HG02763 (cell line): ENCODE data around the gene BTLA.
"Not testable (repeated sequence)": the region's sequence is repeated elsewhere in the genome, so short reads cannot be mapped to it uniquely, and the experiment has no call there.

Experiments used
- ATAC-seq: cut with Tn5 transposase; IDR thresholded peaks from one replicate; pipeline ENCODE4 v1.9.1; 2021; ENCODE audit warnings: mild to moderate bottlenecking, moderate library complexity; ENCODE audit not compliant: unreplicated experiment

Gene BTLA

DNA sequence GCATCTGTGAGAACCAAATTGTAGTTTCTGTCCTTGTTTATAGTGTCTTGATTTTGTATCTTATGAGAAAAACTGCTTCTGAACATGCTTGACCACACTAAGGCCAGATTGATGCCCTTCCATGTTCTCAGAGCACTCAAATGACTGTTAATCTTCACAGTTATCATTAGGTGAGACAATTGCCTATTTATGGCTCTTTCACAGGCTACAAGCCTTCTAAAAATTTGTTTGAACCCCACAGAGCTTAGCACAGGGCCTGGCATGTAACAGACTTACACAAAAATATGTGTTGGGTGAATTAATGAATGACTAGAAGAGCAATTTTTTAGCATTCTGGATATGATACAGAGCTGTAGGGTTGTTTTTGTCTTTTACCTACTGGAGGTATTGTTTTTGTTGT, 43.1 kb downstream of the BTLA start:
- ATAC-seq = no peak

GRCh38 chr3:112448939-112449338, 50.3 kb downstream of the BTLA start:
- no peak for ATAC-seq

- no peak for ATAC-seq
Observed at GRCh38 chr3:112446343-112446742, 52.9 kb downstream of the BTLA start.

GRCh38 chr3:112445839-112446238, 53.4 kb downstream of the BTLA start:
- ATAC-seq = no peak

DNA sequence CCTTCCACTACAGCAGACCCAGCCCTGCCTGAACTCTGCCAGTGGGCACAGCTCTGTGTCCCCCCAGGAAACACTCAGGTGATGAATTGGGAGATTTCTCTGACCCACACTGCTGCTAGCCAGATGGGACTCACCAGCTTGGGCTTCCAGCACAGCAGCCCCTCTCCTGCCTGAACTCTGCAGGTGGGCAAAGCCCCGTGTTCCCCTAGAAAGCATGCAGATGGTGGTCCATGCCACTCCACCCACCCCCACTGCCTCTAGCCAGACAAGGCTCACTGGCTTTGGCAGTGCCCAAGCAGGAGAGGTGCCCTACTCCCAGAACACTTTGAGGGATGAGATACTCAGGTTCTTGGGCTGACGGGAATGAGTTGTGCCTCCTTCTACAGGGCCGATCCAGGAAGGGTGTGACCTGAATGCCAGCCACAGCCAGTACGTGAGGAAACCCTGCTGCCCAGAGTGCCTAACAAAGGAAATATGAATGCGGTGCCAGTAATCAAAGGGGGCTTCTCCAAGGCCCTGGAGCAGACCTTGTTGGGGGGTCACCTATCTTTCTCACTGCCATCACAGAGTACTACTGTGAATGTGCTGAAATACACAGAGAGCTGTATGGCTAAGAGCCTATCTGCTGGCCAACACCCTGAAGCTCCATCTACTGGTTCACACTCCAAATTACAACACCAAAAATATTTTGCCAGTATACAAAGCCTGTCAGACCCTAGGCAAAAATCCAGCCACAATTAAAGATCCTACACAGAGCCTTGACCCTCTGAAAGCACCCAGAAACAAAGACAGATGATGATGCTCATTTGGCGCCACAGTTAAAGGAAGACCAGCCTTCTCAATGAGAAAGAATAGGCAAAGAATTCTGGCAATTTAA, 61.9 kb downstream of the BTLA start:
- no peak for ATAC-seq

GRCh38 chr3:112429960-112430359, 69.3 kb downstream of the BTLA start:
- ATAC-seq = no peak

GRCh38 chr3:112427123-112427522, 72.1 kb downstream of the BTLA start:
- no peak for ATAC-seq

DNA sequence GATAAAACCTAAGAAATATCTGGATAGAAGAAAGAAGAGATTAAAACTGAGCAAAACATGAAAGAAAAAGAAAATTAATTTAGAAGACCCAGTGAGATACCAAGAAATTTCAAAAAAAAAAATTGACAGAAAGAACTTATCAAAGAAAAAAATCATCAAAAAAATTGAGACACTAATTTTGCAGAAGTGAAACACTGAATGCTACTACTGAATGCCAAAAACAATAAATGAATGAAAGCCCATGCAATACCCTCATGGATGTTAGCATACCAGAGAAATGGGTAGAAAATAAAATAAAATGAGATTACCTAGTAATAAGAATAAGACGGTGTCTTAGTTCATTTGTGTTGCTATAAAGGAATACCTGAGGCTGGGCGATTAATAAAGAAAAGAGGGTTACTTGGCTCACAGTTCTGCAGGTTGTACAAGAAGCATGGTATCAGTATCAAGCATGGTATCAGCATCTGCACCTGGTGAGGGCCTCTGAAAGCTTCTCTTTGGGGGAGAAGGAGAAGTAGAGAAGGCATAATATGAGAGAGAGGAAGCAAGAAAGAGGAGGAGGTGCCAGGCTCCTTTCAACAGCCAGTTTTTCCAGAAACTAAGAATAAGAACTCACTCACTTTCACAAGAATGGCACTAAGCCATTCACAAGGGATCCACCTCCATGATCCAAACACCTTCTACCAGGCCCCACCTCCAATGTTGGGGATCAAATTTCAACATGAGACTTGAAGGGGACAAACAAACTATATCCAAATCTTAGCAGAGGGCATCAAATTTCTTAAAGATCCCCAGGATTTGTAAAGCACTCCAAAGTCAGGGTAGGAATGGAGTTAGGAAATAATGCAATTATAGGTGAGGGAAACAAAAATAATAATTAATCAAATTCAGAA, 73.2 kb downstream of the BTLA start:
- ATAC-seq = peak; percentile 53

GRCh38 chr3:112425382-112425781, 73.9 kb downstream of the BTLA start:
- no peak for ATAC-seq

DNA sequence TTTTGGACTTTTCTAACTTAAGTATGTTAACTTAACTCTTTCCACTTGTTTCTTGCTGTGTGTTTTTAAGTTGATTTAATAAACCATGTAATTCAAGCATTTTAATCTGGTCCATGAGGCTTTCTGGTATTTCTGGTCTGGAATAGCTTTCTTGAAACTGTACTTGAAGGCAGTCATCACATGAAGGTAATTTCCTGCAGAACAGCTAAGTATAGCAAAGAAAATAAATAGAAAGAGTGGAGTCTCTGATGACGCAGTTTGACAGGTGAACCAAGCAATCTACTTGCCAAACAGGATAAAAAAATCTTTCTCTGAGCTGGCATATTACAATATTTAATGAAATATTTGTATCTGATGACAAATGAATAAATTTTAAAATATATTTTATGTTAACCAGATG, 74.9 kb downstream of the BTLA start:
- ATAC-seq = no peak

DNA sequence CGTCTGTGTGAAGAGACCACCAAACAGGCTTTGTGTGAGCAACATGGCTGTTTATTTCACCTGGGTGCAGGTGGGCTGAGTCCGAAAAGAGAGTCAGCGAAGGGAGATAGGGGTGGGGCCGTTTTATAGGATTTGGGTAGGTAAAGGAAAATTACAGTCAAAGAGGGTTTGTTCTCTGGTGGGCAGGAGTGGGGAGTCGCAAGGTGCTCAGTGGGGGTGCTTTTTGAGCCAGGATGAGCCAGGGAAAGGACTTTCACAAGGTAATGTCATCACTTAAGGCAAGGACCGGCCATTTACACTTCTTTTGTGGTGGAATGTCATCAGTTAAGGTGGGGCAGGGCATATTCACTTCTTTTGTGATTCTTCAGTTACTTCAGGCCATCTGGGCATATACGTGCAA, 76.4 kb downstream of the BTLA start:
- not testable (repeated sequence) for ATAC-seq

GRCh38 chr3:112418526-112418925, 80.7 kb downstream of the BTLA start:
- not testable (repeated sequence) for ATAC-seq

DNA sequence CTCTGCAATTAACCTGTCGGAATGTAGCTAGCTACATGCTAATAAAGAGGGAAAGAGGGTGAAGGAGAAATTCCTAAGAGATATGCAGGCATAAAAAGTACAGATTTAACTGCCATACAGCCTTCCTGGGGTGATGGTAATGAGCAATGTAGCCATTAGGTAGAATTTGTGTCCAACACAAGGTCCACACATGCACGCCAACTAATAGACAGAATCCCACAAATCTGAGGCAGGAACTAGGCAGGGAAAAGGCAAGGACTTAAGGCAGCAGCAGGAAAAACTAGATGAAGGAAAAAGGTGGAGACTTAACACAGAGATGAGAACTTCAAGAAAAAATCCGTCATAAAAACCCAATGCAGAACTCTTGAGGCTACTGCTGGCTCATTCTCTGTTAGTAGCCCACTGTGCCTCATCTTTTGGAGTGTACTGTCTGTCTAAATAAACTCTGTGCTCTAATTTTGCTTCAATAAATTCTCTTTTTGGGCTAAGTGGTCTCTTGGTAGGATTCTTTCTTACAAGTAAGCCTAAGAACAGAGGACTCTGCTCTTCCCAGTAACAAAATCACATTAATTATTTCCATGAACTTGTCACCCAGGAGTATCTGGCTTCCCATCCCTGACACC, 81.5 kb downstream of the BTLA start:
- ATAC-seq = no peak

- no peak for ATAC-seq
Observed at GRCh38 chr3:112416391-112417212, 82.7 kb downstream of the BTLA start.

DNA sequence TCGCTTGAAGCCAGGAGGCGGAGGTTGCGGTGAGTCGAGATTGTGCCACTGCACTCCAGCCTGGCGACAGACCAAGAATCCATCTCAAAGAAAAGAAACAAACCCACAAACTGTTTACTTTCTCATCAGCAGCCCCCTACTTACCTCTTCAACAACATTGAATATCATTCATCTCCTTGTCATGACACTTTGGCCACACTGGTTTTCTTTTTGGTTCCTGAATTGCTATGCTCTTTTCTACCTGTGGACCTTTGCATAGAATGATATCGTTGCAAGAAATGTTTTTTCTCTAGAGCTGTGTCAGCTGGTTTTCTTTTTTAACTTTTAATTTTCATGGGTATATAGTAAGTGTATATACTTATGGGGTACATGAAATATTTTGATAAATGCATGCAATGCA, 83.9 kb downstream of the BTLA start:
- ATAC-seq = no peak
